ENCODE data around the gene MCRS1.
"Not testable (repeated sequence)": the region's sequence is repeated elsewhere in the genome, so short reads cannot be mapped to it uniquely, and the experiment has no call there.

Gene MCRS1

GRCh38 chr12:49512546-49512945 is 55.4 kb downstream of the MCRS1 start:
- no peak for DNase-seq

GRCh38 chr12:49511410-49511809 is 56.5 kb downstream of the MCRS1 start:
- DNase-seq: peak; percentile 51

DNA sequence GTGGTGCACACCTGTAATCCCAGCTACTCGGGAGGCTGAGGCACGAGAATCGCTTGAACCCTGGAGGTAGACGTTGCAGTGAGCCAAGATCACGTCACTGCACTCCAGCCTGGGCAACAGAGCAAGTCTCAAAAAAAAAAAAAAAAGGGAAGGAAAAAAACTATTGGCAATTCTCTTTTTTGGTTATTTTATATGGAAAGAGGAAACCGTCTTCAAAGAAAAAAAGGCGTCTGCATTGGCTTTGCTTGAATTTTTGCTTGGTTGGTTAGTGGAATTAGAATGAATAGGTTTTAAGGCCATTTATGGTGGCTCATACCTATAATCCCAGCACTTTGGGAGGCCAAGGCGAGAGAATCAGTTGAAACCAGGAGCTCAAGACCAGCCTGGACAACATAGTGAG is 58.3 kb downstream of the MCRS1 start:
- not testable (repeated sequence) for DNase-seq
